Measurements from ENCODE around the gene TOE1. TPM values are rescaled to one million over a fixed set of nuclear protein-coding genes. Genes with fewer than 3 reads are reported as not detected.

The TOE1 gene
- polyA plus RNA-seq, 1 donor from 2014 or later = 16.8 TPM

DNA sequence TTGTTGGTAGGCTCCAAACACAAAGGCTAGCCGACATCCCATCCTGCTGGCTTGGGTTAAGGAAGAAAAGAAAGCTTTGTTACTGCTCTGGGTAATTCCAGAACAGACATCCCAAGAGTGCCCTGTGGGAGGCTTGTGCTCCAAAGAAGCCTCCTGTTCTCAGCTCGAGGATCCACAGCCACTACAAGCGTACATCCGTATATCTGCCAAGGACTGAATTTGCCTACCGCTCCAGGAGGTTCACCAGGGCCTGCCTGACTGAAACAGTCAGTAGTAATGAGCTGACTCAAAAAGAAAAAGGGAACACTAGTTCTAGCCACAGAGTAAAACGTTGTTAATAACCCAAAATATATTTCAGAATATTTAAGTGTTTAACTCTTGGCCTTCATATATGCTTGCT lies 25.1 kb downstream of the TOE1 start (continued):
- no peak for TF ChIP-seq TAF1 (IDR thresholded peaks at IDR 0.05; ENCODE audit: low read depth)
- no peak for TF ChIP-seq EZH2 (IDR thresholded peaks at IDR 0.05; ENCODE audit: borderline replicate concordance, insufficient read depth, low read length, poor library complexity, severe bottlenecking)

DNA sequence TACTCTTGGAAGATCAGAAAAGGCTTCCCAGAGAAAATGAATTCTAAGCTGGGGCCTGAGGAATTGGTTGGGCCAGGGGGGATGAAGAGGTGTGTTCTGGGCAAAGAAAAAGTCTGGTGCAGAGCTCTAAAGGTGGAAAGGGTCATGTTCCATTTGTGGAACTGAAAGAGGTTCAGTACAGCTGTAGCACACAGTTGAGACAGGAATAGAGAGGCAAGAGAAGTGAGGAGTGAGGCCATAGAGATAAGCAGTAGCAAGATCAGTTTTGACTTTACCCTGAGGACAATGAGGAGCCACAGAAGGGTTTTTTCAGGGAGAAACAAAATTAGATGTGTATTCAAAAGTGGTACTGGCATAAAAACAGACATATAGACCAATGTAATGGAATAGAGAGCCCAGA lies 30.6 kb downstream of the TOE1 start:
- Histone ChIP-seq H4K20me1 (ENCODE audit: insufficient read depth) (no peaks in the 10 kb centered on the region), H3K36me3 (ENCODE audit: insufficient read depth, low read length) (no peaks in the 10 kb centered on the region), H3F3A (ENCODE audit: insufficient read depth, low read length, poor library complexity, severe bottlenecking) (no peaks in the 10 kb centered on the region), H3K27me3 (ENCODE audit: insufficient read depth, low read depth, low read length) (no peaks in the 10 kb centered on the region), H3K9me2 (ENCODE audit: insufficient read depth, low read length) (no peaks in the 10 kb centered on the region), H3K27ac (ENCODE audit: low read length) (no peak overlapping the region), H3K4me3 (ENCODE audit: low read length) (no peak overlapping the region), H3K9ac (ENCODE audit: low read length) (no peak overlapping the region), H3K4me2 (ENCODE audit: low read length) (no peak overlapping the region), H3K9me3 (ENCODE audit: low read length) (no peaks in the 10 kb centered on the region), H3K79me2 (replicated peaks; ENCODE audit: insufficient read depth, low read length) (no peaks in the 10 kb centered on the region), H2AFZ (ENCODE audit: low read depth, low read length) (no peak overlapping the region)
- TF ChIP-seq, protein P1, sequence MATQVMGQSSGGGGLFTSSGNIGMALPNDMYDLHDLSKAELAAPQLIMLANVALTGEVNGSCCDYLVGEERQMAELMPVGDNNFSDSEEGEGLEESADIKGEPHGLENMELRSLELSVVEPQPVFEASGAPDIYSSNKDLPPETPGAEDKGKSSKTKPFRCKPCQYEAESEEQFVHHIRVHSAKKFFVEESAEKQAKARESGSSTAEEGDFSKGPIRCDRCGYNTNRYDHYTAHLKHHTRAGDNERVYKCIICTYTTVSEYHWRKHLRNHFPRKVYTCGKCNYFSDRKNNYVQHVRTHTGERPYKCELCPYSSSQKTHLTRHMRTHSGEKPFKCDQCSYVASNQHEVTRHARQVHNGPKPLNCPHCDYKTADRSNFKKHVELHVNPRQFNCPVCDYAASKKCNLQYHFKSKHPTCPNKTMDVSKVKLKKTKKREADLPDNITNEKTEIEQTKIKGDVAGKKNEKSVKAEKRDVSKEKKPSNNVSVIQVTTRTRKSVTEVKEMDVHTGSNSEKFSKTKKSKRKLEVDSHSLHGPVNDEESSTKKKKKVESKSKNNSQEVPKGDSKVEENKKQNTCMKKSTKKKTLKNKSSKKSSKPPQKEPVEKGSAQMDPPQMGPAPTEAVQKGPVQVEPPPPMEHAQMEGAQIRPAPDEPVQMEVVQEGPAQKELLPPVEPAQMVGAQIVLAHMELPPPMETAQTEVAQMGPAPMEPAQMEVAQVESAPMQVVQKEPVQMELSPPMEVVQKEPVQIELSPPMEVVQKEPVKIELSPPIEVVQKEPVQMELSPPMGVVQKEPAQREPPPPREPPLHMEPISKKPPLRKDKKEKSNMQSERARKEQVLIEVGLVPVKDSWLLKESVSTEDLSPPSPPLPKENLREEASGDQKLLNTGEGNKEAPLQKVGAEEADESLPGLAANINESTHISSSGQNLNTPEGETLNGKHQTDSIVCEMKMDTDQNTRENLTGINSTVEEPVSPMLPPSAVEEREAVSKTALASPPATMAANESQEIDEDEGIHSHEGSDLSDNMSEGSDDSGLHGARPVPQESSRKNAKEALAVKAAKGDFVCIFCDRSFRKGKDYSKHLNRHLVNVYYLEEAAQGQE (IDR thresholded peaks at IDR 0.05; ENCODE audit: borderline replicate concordance) = no peak
- TF ChIP-seq EZH2 (IDR thresholded peaks at IDR 0.05; ENCODE audit: borderline replicate concordance, insufficient read depth, low read length, poor library complexity, severe bottlenecking) (no peak), TAF1 (IDR thresholded peaks at IDR 0.05; ENCODE audit: low read depth) (no peak), POLR2AphosphoS5 (IDR thresholded peaks at IDR 0.05) (no peak), SMC3 (conservative IDR thresholded peaks at IDR 0.05; ENCODE audit: poor library complexity) (no peak), EP300 (conservative IDR thresholded peaks at IDR 0.05; ENCODE audit: poor library complexity, severe bottlenecking) (no peak), MXI1 (conservative IDR thresholded peaks at IDR 0.05; ENCODE audit: poor library complexity, severe bottlenecking) (no peak), RAD21 (conservative IDR thresholded peaks at IDR 0.05) (no peak)
- TF ChIP-seq, protein P2, sequence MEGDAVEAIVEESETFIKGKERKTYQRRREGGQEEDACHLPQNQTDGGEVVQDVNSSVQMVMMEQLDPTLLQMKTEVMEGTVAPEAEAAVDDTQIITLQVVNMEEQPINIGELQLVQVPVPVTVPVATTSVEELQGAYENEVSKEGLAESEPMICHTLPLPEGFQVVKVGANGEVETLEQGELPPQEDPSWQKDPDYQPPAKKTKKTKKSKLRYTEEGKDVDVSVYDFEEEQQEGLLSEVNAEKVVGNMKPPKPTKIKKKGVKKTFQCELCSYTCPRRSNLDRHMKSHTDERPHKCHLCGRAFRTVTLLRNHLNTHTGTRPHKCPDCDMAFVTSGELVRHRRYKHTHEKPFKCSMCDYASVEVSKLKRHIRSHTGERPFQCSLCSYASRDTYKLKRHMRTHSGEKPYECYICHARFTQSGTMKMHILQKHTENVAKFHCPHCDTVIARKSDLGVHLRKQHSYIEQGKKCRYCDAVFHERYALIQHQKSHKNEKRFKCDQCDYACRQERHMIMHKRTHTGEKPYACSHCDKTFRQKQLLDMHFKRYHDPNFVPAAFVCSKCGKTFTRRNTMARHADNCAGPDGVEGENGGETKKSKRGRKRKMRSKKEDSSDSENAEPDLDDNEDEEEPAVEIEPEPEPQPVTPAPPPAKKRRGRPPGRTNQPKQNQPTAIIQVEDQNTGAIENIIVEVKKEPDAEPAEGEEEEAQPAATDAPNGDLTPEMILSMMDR (IDR thresholded peaks at IDR 0.05; ENCODE audit: poor library complexity, severe bottlenecking) = no peak

DNA sequence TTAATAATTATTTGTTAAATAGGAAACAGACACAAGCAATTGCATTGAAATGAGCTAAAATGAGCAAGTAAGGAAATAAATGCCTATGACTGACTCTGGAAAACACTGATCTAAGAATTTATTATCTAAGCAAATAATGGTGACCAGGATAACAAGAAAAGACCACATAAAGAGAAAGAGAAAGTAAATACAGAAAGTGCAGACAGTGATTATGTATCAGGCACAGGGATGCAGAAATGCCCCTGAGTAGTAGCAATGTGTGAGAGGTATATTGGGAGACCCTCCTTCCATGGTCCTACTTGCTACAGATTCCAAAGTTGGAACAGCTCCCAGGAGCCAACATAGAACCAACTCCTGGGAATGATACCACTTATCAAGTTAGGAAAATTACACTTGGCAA lies 33.6 kb downstream of the TOE1 start:
- TF ChIP-seq, protein P1 (IDR thresholded peaks at IDR 0.05; ENCODE audit: borderline replicate concordance) = no peak
- TF ChIP-seq MXI1 (conservative IDR thresholded peaks at IDR 0.05; ENCODE audit: poor library complexity, severe bottlenecking) (no peak), TAF1 (IDR thresholded peaks at IDR 0.05; ENCODE audit: low read depth) (no peak), POLR2AphosphoS5 (IDR thresholded peaks at IDR 0.05) (no peak)
- Histone ChIP-seq H3K4me2 (ENCODE audit: low read length) (no peak overlapping the region), H3K9me2 (ENCODE audit: insufficient read depth, low read length) (no peaks in the 10 kb centered on the region), H3K27me3 (ENCODE audit: insufficient read depth, low read depth, low read length) (no peaks in the 10 kb centered on the region), H4K20me1 (ENCODE audit: insufficient read depth) (no peaks in the 10 kb centered on the region), H3K27ac (ENCODE audit: low read length) (no peak overlapping the region), H3K9me3 (ENCODE audit: low read length) (no peaks in the 10 kb centered on the region), H3K79me2 (replicated peaks; ENCODE audit: insufficient read depth, low read length) (no peaks in the 10 kb centered on the region), H3K9ac (ENCODE audit: low read length) (no peak overlapping the region), H3K4me3 (ENCODE audit: low read length) (no peak overlapping the region), H2AFZ (ENCODE audit: low read depth, low read length) (no peak overlapping the region), H3F3A (ENCODE audit: insufficient read depth, low read length, poor library complexity, severe bottlenecking) (no peaks in the 10 kb centered on the region), H3K36me3 (ENCODE audit: insufficient read depth, low read length) (no peaks in the 10 kb centered on the region)

All from neural cell (in vitro differentiated cells).